HepG2 (cell line): ENCODE measurements around the gene MAP1LC3B. TPM values are rescaled to one million over a fixed set of nuclear protein-coding genes. Genes with fewer than 3 reads are reported as not detected.
A peak's percentile ranks its signal among the peaks of the same experiment; 100 is the strongest.
"Not testable (repeated sequence)": the region's sequence is repeated elsewhere in the genome, so short reads cannot be mapped to it uniquely, and the experiment has no call there.

ENCODE experiments used
- ATAC-seq: fragments of 200-7000 bp; cut with Tn5 transposase; 3 replicates; pipeline ENCODE4 v1.9.1; 2020; ENCODE audit warnings: mild to moderate bottlenecking, moderate library complexity
- BruUV-seq: library from RNA; stranded (reverse); fragments of 400-500 nt; replicated peaks from 2 replicates; lab custom pipeline; 2021; lab: Mats Ljungman, UMichigan
- CTCF ChIA-PET: fragments of 300-600 bp; formaldehyde crosslinking; extraction: SDS; loops from one replicate; lab custom pipeline; 2021; ENCODE audit warnings: low total read pairs, inconsistent platforms, low intra/inter-chr PET ratio; lab: Yijun Ruan, JAX
- POLR2A ChIA-PET: fragments of 350-600 bp; sonication (Branson Sonifier 250); formaldehyde crosslinking; loops from one replicate; lab custom pipeline; 2020; ENCODE audit warnings: antibody characterized with exemption, inconsistent platforms; lab: Yijun Ruan, JAX
- DNase-seq: peaks from one replicate; pipeline ENCODE4 v3.0.0-alpha.2; 2015; ENCODE audit warnings: low spot score
- FAIRE-seq: peaks from 3 replicates; lab custom pipeline; 2011; peaks lifted over from hg19 to GRCh38; lab: Jason Lieb, UNC
- H2AFZ ChIP-seq: one replicate; pipeline ENCODE4 v1.6.1; 2011; ENCODE audit warnings: low read length, inconsistent platforms
- H3K27ac ChIP-seq: fragments of 300-600 bp; 3 replicates; pipeline ENCODE4 v1.8.0; 2011; ENCODE audit warnings: mixed run types, mild to moderate bottlenecking, mixed read lengths, low read length, inconsistent platforms; ENCODE audit not compliant: insufficient read depth; ENCODE audit errors: extremely low read length
- H3K27me3 ChIP-seq, 2 experiments: fragments of 200-600 bp in 1 of 2; 2 replicates in 1 of 2; 3 replicates in 1 of 2; pipeline versions ENCODE4 v1.6.0 to v1.8.0; 2011; ENCODE audit warnings: low read length in 2 of 2, mild to moderate bottlenecking in 2 of 2, moderate library complexity in 2 of 2, inconsistent platforms in 1 of 2; ENCODE audit not compliant: insufficient read depth in 2 of 2, control insufficient read depth in 1 of 2
- H3K36me3 ChIP-seq, 2 experiments: fragments of 200-600 bp in 1 of 2; replicated peaks in 1 of 2; 2 replicates in 1 of 2; 3 replicates in 1 of 2; pipeline versions ENCODE4 v1.5.1 to v1.8.0; 2011; ENCODE audit warnings: low read length in 2 of 2, inconsistent platforms in 1 of 2; ENCODE audit not compliant: insufficient read depth in 2 of 2, control insufficient read depth in 1 of 2
- H3K4me1 ChIP-seq: 2 replicates; pipeline ENCODE4 v1.5.1; 2012; ENCODE audit warnings: low read length, inconsistent platforms; ENCODE audit not compliant: insufficient read depth
- H3K4me2 ChIP-seq: 2 replicates; pipeline ENCODE4 v1.6.0; 2011; ENCODE audit warnings: low read depth, low read length, inconsistent platforms
- H3K4me3 ChIP-seq, 3 experiments: fragments of 200-600 bp in 1 of 3; sonication (generic), shearing (Covaris generic) in 1 of 3; replicated peaks in 1 of 3; 2 replicates each; pipeline ENCODE4 v1.5.1; 2011 to 2016; ENCODE audit warnings: low read length in 3 of 3, inconsistent platforms in 2 of 3, low read depth in 2 of 3, mild to moderate bottlenecking in 2 of 3, control low read depth in 1 of 3, mixed read lengths in 1 of 3; ENCODE audit not compliant: insufficient read depth in 1 of 3
- H3K79me2 ChIP-seq: one replicate; pipeline ENCODE4 v1.6.1; 2011; ENCODE audit warnings: low read length, inconsistent platforms; ENCODE audit not compliant: insufficient read depth
- H3K9ac ChIP-seq: 2 replicates; pipeline ENCODE4 v1.6.0; 2011; ENCODE audit warnings: mild to moderate bottlenecking, low read depth, low read length, inconsistent platforms; ENCODE audit not compliant: insufficient read depth
- H3K9me3 ChIP-seq: 2 replicates; pipeline ENCODE4 v1.5.1; 2012; ENCODE audit warnings: mild to moderate bottlenecking, low read length
- H4K20me1 ChIP-seq: 2 replicates; pipeline ENCODE4 v1.6.0; 2011; ENCODE audit warnings: inconsistent platforms, mild to moderate bottlenecking, low read length, moderate library complexity; ENCODE audit not compliant: insufficient read depth
- HNF4G ChIP-seq, 2 experiments: sonication (generic) in 1 of 2; formaldehyde crosslinking in 1 of 2; IDR thresholded peaks; 2 replicates each; pipeline versions ENCODE4 v1.4.0 to v1.6.1; 2011 to 2020; ENCODE audit warnings: borderline replicate concordance in 2 of 2, low read depth in 2 of 2, mild to moderate bottlenecking in 2 of 2, low read length in 1 of 2, missing genetic modification reagents in 1 of 2, moderate library complexity in 1 of 2
- IKZF1 ChIP-seq: fragments of 450-650 bp; IDR thresholded peaks from 2 replicates; pipeline ENCODE4 v1.7.1; 2016
- NR2F2 ChIP-seq: IDR thresholded peaks from 2 replicates; pipeline ENCODE4 v1.6.1; 2012; ENCODE audit warnings: low read depth, inconsistent platforms, borderline replicate concordance
- RBM22 ChIP-seq: fragments of 200-400 bp; formaldehyde crosslinking; optimal IDR thresholded peaks from 2 replicates; pipeline ENCODE3; 2017; ENCODE audit warnings: mild to moderate bottlenecking, low read length, moderate library complexity
- ZNF121 ChIP-seq: sonication (generic); formaldehyde crosslinking; IDR thresholded peaks from 2 replicates; pipeline ENCODE4 v1.5.0; 2020; ENCODE audit warnings: mild to moderate bottlenecking, missing genetic modification reagents
- WGBS: methylation state at CpG from one replicate; pipeline ENCODE4 v1.1.6; 2017; ENCODE audit warnings: low lambda C conversion rate; 5-methylcytosine and 5-hydroxymethylcytosine counted together
- in situ Hi-C: cut with HindIII; loops from 2 replicates; pipeline ENCODE4 v1.10.0; 2017; ENCODE audit warnings: low pct_unique_long_range_greater_than_20kb; ENCODE audit not compliant: extremely low pct_ligation_motif_present
- intact Hi-C: fragments of 100-400 bp; cut with micrococcal nuclease; formaldehyde crosslinking; loops from one replicate; pipeline ENCODE4 v1.10.0; 2022; ENCODE audit not compliant: unreplicated experiment
- polyA plus RNA-seq, 8 experiments: library from polyadenylated mRNA; depleted of rRNA in 3 of 8; stranded (reverse) in 7 of 8; unstranded in 1 of 8; fragments of >200 nt; fragmentation: Illumina TruSeq in 4 of 8; extraction: Trizol in 4 of 8; gene quantifications; 2 replicates each; pipeline versions ENCODE4 v1.2.1 to v1.2.3, GENCODE V29; 2011 to 2016; ENCODE audit warnings: low read depth in 4 of 8, missing spikeins in 1 of 8, mixed read lengths in 1 of 8; ENCODE audit not compliant: insufficient read depth in 1 of 8
- total RNA-seq, 5 experiments: library from RNA; depleted of rRNA; stranded (reverse); fragments of >200 nt; fragmentation: Illumina TruSeq; extraction: Trizol; gene quantifications; 2 replicates each; pipeline ENCODE4 v1.2.3, GENCODE V29; 2016; ENCODE audit warnings: low read depth in 1 of 5
- TF ChIP-seq, protein P1 (sequence below): sonication (generic); formaldehyde crosslinking; conservative IDR thresholded peaks from 2 replicates; pipeline ENCODE4 v1.4.0; 2020; ENCODE audit warnings: missing genetic modification reagents

MAP1LC3B gene
- total and polyA plus RNA-seq, 2 of the 13 experiments (the other 11 are each of a cell fraction or from before 2014, with no cell fraction given): 15.7 to 37.4 TPM

DNA sequence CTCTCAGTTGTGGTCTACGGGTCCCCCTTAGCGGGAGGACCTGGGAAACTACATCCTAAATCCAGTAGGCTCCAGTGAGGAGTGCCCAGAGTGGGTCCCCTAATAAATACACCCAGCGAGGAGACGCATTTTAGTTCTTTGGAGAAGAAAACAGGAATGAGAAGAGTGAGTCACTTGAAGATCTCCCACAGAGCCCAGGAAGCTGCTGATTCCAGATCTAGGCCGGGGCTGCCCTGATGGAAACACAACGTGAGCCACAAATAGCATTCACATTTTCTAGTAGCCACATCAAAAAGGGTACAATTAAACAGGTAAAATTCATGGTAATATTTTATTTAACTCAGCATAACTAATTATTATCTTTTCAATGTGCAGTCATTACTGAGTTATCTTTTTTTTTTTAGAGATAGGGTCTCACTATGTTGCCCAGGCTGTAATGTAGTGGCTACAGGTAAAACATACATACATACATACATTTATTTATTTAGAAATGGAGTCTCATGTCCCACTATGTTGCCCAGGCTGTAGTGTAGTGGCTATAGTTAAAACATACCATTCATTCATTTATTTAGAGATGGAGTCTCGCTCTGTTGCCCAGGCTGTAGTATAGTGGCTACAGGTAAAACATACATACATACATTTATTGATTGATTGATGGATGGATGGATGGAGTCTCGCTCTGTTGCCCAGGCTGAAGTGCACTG is 30.1 kb upstream of the MAP1LC3B start (continued):
- no peak for TF ChIP-seq HNF4G (IDR thresholded peaks at IDR 0.05; ENCODE audit: borderline replicate concordance, low read depth, low read length)
- TF ChIP-seq HNF4G (CRISPR knock-in tag; IDR thresholded peaks at IDR 0.05; ENCODE audit: borderline replicate concordance, low read depth): no peak
- TF ChIP-seq, protein P1, sequence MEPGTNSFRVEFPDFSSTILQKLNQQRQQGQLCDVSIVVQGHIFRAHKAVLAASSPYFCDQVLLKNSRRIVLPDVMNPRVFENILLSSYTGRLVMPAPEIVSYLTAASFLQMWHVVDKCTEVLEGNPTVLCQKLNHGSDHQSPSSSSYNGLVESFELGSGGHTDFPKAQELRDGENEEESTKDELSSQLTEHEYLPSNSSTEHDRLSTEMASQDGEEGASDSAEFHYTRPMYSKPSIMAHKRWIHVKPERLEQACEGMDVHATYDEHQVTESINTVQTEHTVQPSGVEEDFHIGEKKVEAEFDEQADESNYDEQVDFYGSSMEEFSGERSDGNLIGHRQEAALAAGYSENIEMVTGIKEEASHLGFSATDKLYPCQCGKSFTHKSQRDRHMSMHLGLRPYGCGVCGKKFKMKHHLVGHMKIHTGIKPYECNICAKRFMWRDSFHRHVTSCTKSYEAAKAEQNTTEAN (CRISPR knock-in tag): no peak
- TF ChIP-seq NR2F2: no peak
- peak; percentile 81 for TF ChIP-seq ZNF121 (CRISPR knock-in tag)
- TF ChIP-seq IKZF1: no peak
- TF ChIP-seq RBM22: peak; percentile 5

DNA sequence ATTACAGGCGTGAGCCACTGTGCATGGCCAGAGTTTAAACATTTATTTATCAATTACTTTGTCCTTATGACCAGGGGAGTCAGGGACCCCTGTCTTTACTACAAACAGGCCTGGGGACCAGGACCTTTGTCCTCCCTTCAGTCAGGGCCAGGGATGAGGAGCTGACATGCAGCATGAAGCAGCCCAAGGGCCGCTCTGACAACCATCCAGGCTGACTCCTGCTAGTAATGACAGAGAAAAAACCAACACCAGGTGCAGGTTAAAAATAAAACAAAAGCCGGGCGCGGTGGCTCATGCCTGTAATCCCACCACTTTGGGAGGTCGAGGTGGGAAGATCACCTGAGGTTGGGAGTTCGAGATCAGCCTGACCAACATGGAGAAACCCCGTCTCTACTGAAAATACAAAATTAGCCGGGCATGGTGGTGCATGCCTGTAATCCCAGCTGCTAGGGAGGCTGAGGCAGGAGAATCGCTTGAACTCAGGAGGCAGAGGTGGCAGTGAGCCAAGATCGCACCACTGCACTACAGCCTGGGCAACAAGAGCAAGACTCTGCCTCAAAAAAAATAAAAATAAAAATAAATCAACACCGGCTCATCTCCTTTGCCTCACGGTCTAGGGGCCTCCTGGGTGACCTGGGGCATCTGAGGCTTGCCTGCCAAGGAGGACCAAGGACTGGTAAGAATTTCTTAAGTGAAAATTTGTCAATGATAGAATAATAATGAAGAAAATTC is 29.1 kb upstream of the MAP1LC3B start:
- Histone ChIP-seq H3K4me1 (peaks cover 61% of the 10 kb centered on the region), H3K79me2 (peaks cover 98% of the 10 kb centered on the region), H3K36me3 (peaks cover 60 to 93% of the 10 kb centered on the region in 2 experiments), H4K20me1 (peaks cover 98% of the 10 kb centered on the region)
- POLR2A ChIA-PET: interaction anchor here (18.0 kb wide), 1 partner anchor 15 kb away, joined by 265 read pairs; the partner anchor contains the start of gene FBXO31
- WGBS: 96% methylated on average over 13 of the region's 13 CpGs
- ATAC-seq, H3K9ac ChIP-seq, H3K27me3 ChIP-seq, H3K27ac ChIP-seq, FAIRE-seq, H2AFZ ChIP-seq, in situ Hi-C loops, H3K4me2 ChIP-seq, BruUV-seq, DNase-seq, H3K9me3 ChIP-seq, CTCF ChIA-PET, intact Hi-C loops, H3K4me3 ChIP-seq: not testable (repeated sequence)
